Epithelial cell of alveolus of lung (primary cell): Measurements from ENCODE around the gene PTCD2. TPM values are rescaled to one million over a fixed set of nuclear protein-coding genes. Genes with fewer than 3 reads are reported as not detected.

Experiments
- total RNA-seq: library from RNA; depleted of rRNA; stranded (reverse); fragments of >200 nt; gene quantifications from 2 replicates; pipeline ENCODE4 v1.2.1, GENCODE V29; 2015

PTCD2 gene, protein sequence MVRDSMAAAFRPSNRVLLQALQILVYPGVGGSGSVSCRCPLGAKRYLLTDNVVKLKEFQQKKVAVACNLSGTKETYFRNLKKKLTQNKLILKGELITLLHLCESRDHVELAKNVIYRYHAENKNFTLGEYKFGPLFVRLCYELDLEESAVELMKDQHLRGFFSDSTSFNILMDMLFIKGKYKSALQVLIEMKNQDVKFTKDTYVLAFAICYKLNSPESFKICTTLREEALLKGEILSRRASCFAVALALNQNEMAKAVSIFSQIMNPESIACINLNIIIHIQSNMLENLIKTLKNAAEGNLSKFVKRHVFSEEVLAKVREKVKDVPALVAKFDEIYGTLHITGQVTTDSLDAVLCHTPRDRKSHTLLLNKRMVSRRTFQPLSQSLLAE
- 8.4 and 22.0 TPM in 2 replicates for total RNA-seq

GRCh38 chr5:72319976-72320752 is at the start of gene PTCD2, which contains the start of gene MRPS27:
PTCD2 (plus strand) TSS chr5:72320373; CDS start chr5:72320383, 10 bp downstream.
MRPS27 (minus strand) TSS chr5:72320240; CDS start chr5:72320221, 19 bp downstream.

Other genes starting within 250 kb of the PTCD2 start
- gene MAP1B, start 212.9 kb upstream of the PTCD2 start, total RNA-seq: 58.9 and 234 TPM in 2 replicates
- 74.2 and 75.2 TPM in 2 replicates for gene MRPS27, start 133 bp upstream of the PTCD2 start, total RNA-seq
- under 0.01 TPM in 2 replicates for gene ZNF366, start 187.0 kb downstream of the PTCD2 start, total RNA-seq